Right lobe of liver (tissue), 6 donors: ENCODE measurements around the gene VSIG10L. TPM values are rescaled to one million over a fixed set of nuclear protein-coding genes. Genes with fewer than 3 reads are reported as not detected.

ENCODE experiments used
- ATAC-seq, 4 donors: fragments of 200-7000 bp; cut with Tn5 transposase; one replicate each; pipeline ENCODE4 v1.9.1; 2020; ENCODE audit warnings: mild to moderate bottlenecking in 4 of 4, moderate library complexity in 4 of 4
- DNase-seq, 3 donors: peaks; one replicate each; pipeline ENCODE4 v3.0.0-alpha.2; 2020
- H3K27ac ChIP-seq, 3 donors: fragments of 200-600 bp; one replicate each; pipeline ENCODE4 v1.8.0; 2022
- H3K27me3 ChIP-seq, 2 donors: fragments of 200-600 bp; one replicate each; pipeline ENCODE4 v1.8.0; 2022
- H3K36me3 ChIP-seq, 4 donors: fragments of 200-600 bp; sonication (generic) in 1 of 4; one replicate each; pipeline versions ENCODE4 v1.5.1 to v1.8.0; 2017 to 2022; ENCODE audit warnings: control low read depth in 1 of 4
- H3K4me1 ChIP-seq, 4 donors: fragments of 200-600 bp; sonication (generic) in 1 of 4; one replicate each; pipeline versions ENCODE4 v1.5.1 to v1.8.0; 2017 to 2022; ENCODE audit warnings: control low read depth in 1 of 4
- H3K4me3 ChIP-seq, 3 donors: fragments of 200-600 bp; one replicate each; pipeline ENCODE4 v1.8.0; 2022
- H3K9me3 ChIP-seq, 4 donors: fragments of 200-600 bp; sonication (generic) in 1 of 4; one replicate each; pipeline versions ENCODE4 v1.5.1 to v1.8.0; 2017 to 2022; ENCODE audit warnings: control low read depth in 1 of 4
- POLR2A ChIP-seq: fragments of 450-650 bp; IDR thresholded peaks from one replicate; pipeline ENCODE4 v1.6.1; 2017; ENCODE audit warnings: antibody characterized with exemption, mild to moderate bottlenecking
- WGBS: methylation state at CpG from one replicate; pipeline ENCODE4 v1.1.6; 2018; ENCODE audit warnings: low coverage, low lambda C conversion rate; ENCODE audit not compliant: insufficient coverage; ENCODE audit errors: missing lambda C conversion rate; 5-methylcytosine and 5-hydroxymethylcytosine counted together
- intact Hi-C, 2 donors: fragments of 100-400 bp; cut with DNase I; formaldehyde crosslinking; loops; one replicate each; pipeline versions ENCODE4 v1.11.2 to v1.14.1; 2022
- total RNA-seq, 6 experiments: library from RNA; depleted of rRNA in 2 of 6; stranded (reverse); fragments of >200 nt in 2 of 6; fragmentation: NEBNext Ultra II Directional in 3 of 6; extraction: Animal tissue kit (Norgen Biotek cat#: 25700) in 3 of 6; gene quantifications; one replicate each; pipeline versions ENCODE4 v1.1.0 to v1.2.4, GENCODE V29; 2016 to 2023
- TF ChIP-seq, protein P1 (sequence below), 4 donors: fragments of 200-600 bp in 3 of 4; fragments of 450-650 bp in 1 of 4; IDR thresholded peaks; one replicate each; pipeline versions ENCODE4 v1.5.1 to v1.8.0; 2016 to 2022; ENCODE audit warnings: antibody characterized with exemption in 4 of 4, mild to moderate bottlenecking in 2 of 4
- donor health status: DM: no; HTN: yes; CAD: no.
- donor health status: DM: no; HTN: no; CAD: no.
- donor health status: DM: no; HTN: no; CAD: no.
- donor health status: DM: no; HTN: yes; CAD: no.
- donor health status: DM: no; HTN: yes; CAD: no.

The VSIG10L gene
- total RNA-seq, 6 experiments from 2014 or later = 1.3 to 4.5 (median 2.8) TPM

GRCh38 chr19:51331193-51331592, 10.7 kb downstream of the VSIG10L start:
- WGBS = 75% methylated on average over 3 of the region's 3 CpGs
- Histone ChIP-seq H3K27ac (no peak overlapping the region), H3K4me1 (peaks cover 0 to 7% (median 0%) of the 10 kb centered on the region in 4 donors), H3K27me3 (peaks cover 0 to 15% of the 10 kb centered on the region in 2 donors), H3K4me3 (no peak overlapping the region), H3K36me3 (no peaks in the 10 kb centered on the region), H3K9me3 (no peaks in the 10 kb centered on the region)
- intact Hi-C loops = no loop called here
- ATAC-seq (no peak), DNase-seq (no peak)
- TF ChIP-seq, protein P1, sequence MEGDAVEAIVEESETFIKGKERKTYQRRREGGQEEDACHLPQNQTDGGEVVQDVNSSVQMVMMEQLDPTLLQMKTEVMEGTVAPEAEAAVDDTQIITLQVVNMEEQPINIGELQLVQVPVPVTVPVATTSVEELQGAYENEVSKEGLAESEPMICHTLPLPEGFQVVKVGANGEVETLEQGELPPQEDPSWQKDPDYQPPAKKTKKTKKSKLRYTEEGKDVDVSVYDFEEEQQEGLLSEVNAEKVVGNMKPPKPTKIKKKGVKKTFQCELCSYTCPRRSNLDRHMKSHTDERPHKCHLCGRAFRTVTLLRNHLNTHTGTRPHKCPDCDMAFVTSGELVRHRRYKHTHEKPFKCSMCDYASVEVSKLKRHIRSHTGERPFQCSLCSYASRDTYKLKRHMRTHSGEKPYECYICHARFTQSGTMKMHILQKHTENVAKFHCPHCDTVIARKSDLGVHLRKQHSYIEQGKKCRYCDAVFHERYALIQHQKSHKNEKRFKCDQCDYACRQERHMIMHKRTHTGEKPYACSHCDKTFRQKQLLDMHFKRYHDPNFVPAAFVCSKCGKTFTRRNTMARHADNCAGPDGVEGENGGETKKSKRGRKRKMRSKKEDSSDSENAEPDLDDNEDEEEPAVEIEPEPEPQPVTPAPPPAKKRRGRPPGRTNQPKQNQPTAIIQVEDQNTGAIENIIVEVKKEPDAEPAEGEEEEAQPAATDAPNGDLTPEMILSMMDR (IDR thresholded peaks at IDR 0.05) = no peak
- no peak for TF ChIP-seq POLR2A

DNA sequence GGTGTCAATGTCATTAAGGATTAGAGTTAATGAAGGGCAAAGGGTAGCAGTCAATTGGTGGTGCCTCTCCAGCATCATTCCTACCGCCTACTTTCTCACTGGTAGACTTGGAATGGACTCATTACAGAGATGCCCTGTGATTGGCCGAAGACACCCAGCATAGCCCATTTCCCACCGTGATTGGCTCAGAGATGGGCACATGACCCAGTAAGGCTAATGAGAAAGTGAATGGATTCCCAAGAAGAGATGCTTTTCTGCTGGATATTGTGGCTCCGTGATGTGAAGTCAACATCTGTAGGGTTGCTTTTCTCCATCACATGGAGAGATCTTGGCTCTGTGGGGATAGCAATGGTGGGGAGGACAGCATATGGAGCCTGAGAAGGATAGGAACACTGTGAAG, 11.6 kb downstream of the VSIG10L start:
- H3K4me1 ChIP-seq = peaks cover 0 to 7% (median 0%) of the 10 kb centered on the region in 4 donors
- no peak overlapping the region for H3K4me3 ChIP-seq
- WGBS = 96% methylated on average over 4 of the region's 4 CpGs
- peaks cover 0 to 15% of the 10 kb centered on the region in 2 donors for H3K27me3 ChIP-seq
- TF ChIP-seq, protein P1 (IDR thresholded peaks at IDR 0.05) = no peak
- DNase-seq = no peak
- intact Hi-C loops = no loop called here
- no peaks in the 10 kb centered on the region for H3K36me3 ChIP-seq
- H3K27ac ChIP-seq = no peak overlapping the region
- no peaks in the 10 kb centered on the region for H3K9me3 ChIP-seq
- no peak for ATAC-seq

DNA sequence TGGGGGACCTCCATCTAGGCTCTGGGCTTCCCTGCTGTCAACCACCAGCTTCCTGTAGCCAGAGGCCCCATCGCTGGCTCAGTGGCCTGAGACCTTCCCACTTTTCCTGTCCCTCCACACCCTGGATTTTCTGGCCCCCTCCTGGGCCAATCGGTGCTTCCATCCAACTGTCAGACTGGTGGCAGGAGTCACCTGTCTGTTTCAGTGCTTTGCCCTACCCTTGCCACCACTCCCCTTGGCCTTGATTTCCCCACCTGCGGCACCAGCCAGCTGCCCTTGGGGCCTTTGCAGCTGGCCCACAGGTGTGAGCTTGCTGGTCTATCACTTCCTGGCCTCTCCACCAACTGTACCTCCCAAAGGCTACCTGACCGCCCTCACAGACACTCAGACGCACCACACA, 12.5 kb downstream of the VSIG10L start:
- no peaks in the 10 kb centered on the region for H3K36me3 ChIP-seq
- WGBS = 80% methylated on average over 2 of the region's 5 CpGs
- H3K27ac ChIP-seq = no peak overlapping the region
- peaks cover 0 to 15% of the 10 kb centered on the region in 2 donors for H3K27me3 ChIP-seq
- H3K4me3 ChIP-seq = no peak overlapping the region
- H3K4me1 ChIP-seq = peaks cover 0 to 7% (median 0%) of the 10 kb centered on the region in 4 donors
- no peaks in the 10 kb centered on the region for H3K9me3 ChIP-seq
- DNase-seq = no peak
- ATAC-seq = no peak
- intact Hi-C loops = loop anchor here in 1 of 2 donors (10.0 kb wide), 1 partner anchor 85 kb away; the partner anchor contains the start of gene SIGLEC10
- TF ChIP-seq, protein P1 (IDR thresholded peaks at IDR 0.05) = no peak
- no peak for TF ChIP-seq POLR2A

DNA sequence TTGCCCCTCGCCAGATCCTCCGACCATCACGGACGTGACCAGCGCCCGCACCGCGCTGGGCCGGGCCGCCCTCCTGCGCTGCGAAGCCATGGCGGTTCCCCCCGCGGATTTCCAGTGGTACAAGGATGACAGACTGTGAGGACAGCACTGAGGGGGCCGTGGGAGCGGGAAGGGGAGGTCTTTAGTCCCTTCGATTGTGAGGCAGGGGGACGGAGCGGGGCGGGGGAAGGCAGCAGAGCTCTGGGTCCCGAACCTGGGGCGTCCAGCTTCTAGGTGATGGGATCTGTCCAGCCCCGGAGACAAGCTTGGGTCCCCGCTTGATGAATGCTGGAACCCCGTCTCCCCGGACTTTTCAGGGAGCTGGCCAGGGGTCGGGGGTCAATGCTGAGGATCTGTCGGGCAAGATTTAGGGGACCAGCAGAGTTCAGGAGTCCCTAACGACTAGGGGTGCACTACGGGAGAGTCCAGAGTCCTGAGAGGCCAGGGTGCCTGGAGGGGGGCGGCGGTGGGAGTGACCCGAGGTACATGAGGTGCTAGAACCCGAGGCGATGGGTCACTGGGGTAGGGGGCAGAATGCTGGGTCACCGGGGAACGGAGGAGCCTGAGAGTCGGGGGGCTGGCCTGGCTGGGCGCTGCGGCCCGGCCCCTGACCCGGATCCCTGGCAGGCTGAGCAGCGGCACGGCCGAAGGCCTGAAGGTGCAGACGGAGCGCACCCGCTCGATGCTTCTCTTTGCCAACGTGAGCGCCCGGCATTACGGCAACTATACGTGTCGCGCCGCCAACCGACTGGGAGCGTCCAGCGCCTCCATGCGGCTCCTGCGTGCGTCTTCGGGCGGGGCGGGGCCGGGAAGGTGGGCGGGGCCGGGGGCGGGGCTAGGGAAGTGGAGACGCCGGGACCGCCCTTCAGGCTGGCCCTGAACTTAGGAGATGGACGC, 14.6 kb downstream of the VSIG10L start:
- peak; percentile 53 to 81 (median 64) for ATAC-seq
- no peaks in the 10 kb centered on the region for H3K9me3 ChIP-seq
- peaks cover 0 to 7% (median 0%) of the 10 kb centered on the region in 4 donors for H3K4me1 ChIP-seq
- H3K4me3 ChIP-seq = no peak overlapping the region
- intact Hi-C loops = loop anchor here in 1 of 2 donors (10.0 kb wide), 1 partner anchor 87 kb away; the partner anchor contains the start of gene SIGLEC10
- H3K27me3 ChIP-seq = peaks cover 0 to 15% of the 10 kb centered on the region in 2 donors
- peak in 1 of 3 donors; percentile 55 for DNase-seq
- TF ChIP-seq, protein P1 (IDR thresholded peaks at IDR 0.05) = peak in 3 of 4 donors; percentile 11 to 20 (median 13)
- no peak for TF ChIP-seq POLR2A
- 3% methylated on average over 43 of the region's 75 CpGs for WGBS
- no peak overlapping the region for H3K27ac ChIP-seq
- H3K36me3 ChIP-seq = no peaks in the 10 kb centered on the region
